GM23338 (cell line): Measurements from ENCODE around the gene NFATC3. TPM values are rescaled to one million over a fixed set of nuclear protein-coding genes. Genes with fewer than 3 reads are reported as not detected.

Experiments used
- ATAC-seq: fragments of 200-7000 bp; cut with Tn5 transposase; 3 replicates; pipeline ENCODE4 v1.9.1; 2020
- DNase-seq: peaks from one replicate; pipeline ENCODE4 v3.0.0-alpha.2; 2015; ENCODE audit warnings: low spot score
- H2AFZ ChIP-seq: fragments of 200-600 bp; sonication (generic); 2 replicates; pipeline ENCODE4 v1.8.0; 2016; ENCODE audit warnings: antibody characterized with exemption, mild to moderate bottlenecking, moderate library complexity
- H3F3A ChIP-seq: fragments of 200-600 bp; sonication (generic); replicated peaks from 2 replicates; pipeline ENCODE4 v1.8.0; 2017; ENCODE audit warnings: antibody characterized with exemption, mixed run types, low read depth
- H3K27ac ChIP-seq: fragments of 200-600 bp; sonication (generic); 2 replicates; pipeline ENCODE4 v1.6.1; 2016; ENCODE audit warnings: low read depth
- H3K27me3 ChIP-seq: fragments of 200-600 bp; sonication (generic); 2 replicates; pipeline ENCODE4 v1.8.0; 2016; ENCODE audit warnings: mild to moderate bottlenecking, mixed run types, moderate library complexity; ENCODE audit not compliant: insufficient read depth
- H3K36me3 ChIP-seq: fragments of 200-600 bp; sonication (generic); 2 replicates; pipeline ENCODE4 v1.8.0; 2016; ENCODE audit warnings: mild to moderate bottlenecking; ENCODE audit not compliant: insufficient read depth
- H3K4me1 ChIP-seq: fragments of 200-600 bp; sonication (generic); 2 replicates; pipeline ENCODE4 v1.8.0; 2016; ENCODE audit warnings: mild to moderate bottlenecking, moderate library complexity; ENCODE audit not compliant: insufficient read depth
- H3K4me2 ChIP-seq: fragments of 200-600 bp; sonication (generic); 2 replicates; pipeline ENCODE4 v1.7.1; 2017; ENCODE audit warnings: mixed run types
- H3K4me3 ChIP-seq: fragments of 200-600 bp; sonication (generic); 2 replicates; pipeline ENCODE4 v1.6.1; 2016; ENCODE audit warnings: mixed run types
- H3K79me2 ChIP-seq: fragments of 200-600 bp; sonication (generic); replicated peaks from 2 replicates; pipeline ENCODE4 v1.8.0; 2017; ENCODE audit warnings: mild to moderate bottlenecking; ENCODE audit not compliant: insufficient read depth
- H3K9me2 ChIP-seq: fragments of 200-600 bp; sonication (generic); 2 replicates; pipeline ENCODE4 v1.8.0; 2017; ENCODE audit not compliant: insufficient read depth
- H4K20me1 ChIP-seq: fragments of 200-600 bp; sonication (generic); replicated peaks from 2 replicates; pipeline ENCODE4 v1.8.0; 2017; ENCODE audit warnings: mild to moderate bottlenecking; ENCODE audit not compliant: insufficient read depth
- H3K27ac Mint-ChIP-seq: 2 replicates; pipeline ENCODE4 v1.8.0; 2020; ENCODE audit warnings: inconsistent platforms, mild to moderate bottlenecking, moderate library complexity, mixed read lengths
- H3K27me3 Mint-ChIP-seq: 3 replicates; pipeline ENCODE4 v1.8.0; 2022; ENCODE audit warnings: low read depth, mild to moderate bottlenecking, moderate library complexity, mixed read lengths, inconsistent platforms; ENCODE audit not compliant: insufficient read depth, poor library complexity
- H3K36me3 Mint-ChIP-seq: 3 replicates; pipeline ENCODE4 v1.8.0; 2021; ENCODE audit warnings: low read depth, mild to moderate bottlenecking, inconsistent platforms, moderate library complexity, mixed read lengths
- H3K4me1 Mint-ChIP-seq: 3 replicates; pipeline ENCODE4 v1.8.0; 2020; ENCODE audit warnings: mild to moderate bottlenecking, inconsistent platforms, mixed read lengths
- H3K4me3 Mint-ChIP-seq: 3 replicates; pipeline ENCODE4 v1.8.0; 2021; ENCODE audit warnings: moderate library complexity, mild to moderate bottlenecking, inconsistent platforms, mixed read lengths
- H3K9me3 Mint-ChIP-seq: 3 replicates; pipeline ENCODE4 v1.8.0; 2020; ENCODE audit warnings: moderate library complexity, mild to moderate bottlenecking, inconsistent platforms, mixed read lengths
- CREB1 ChIP-seq: fragments of 250-450 bp; sonication (Bioruptor Pico); IDR thresholded peaks from 2 replicates; pipeline ENCODE4 v1.5.0; 2020; ENCODE audit warnings: low read depth, mild to moderate bottlenecking, moderate library complexity
- EZH2 ChIP-seq: fragments of 200-600 bp; sonication (generic); IDR thresholded peaks from one replicate; pipeline ENCODE4 v1.8.0; 2017; ENCODE audit warnings: antibody characterized with exemption, mild to moderate bottlenecking, low read depth; ENCODE audit not compliant: unreplicated experiment
- POLR2AphosphoS5 ChIP-seq: IDR thresholded peaks from 2 replicates; pipeline ENCODE4 v1.6.1; 2016; ENCODE audit warnings: antibody characterized with exemption, low read depth
- REST ChIP-seq: IDR thresholded peaks from one replicate; pipeline ENCODE4 v1.6.1; 2018; ENCODE audit warnings: antibody characterized with exemption; ENCODE audit not compliant: unreplicated experiment
- ZNF331 ChIP-seq: fragments of 250-450 bp; sonication (Bioruptor Pico); IDR thresholded peaks from 2 replicates; pipeline ENCODE4 v1.5.0; 2020; ENCODE audit warnings: low read depth, mild to moderate bottlenecking, moderate library complexity
- ZNF462 ChIP-seq: fragments of 250-450 bp; sonication (Bioruptor Pico); IDR thresholded peaks from 2 replicates; pipeline ENCODE4 v1.5.0; 2020; ENCODE audit warnings: mild to moderate bottlenecking, moderate library complexity
- polyA plus RNA-seq: library from polyadenylated mRNA; unstranded; fragments of >200 nt; fragmentation: Nextera tagmentation; extraction: Ambion mirVana; gene quantifications from 2 replicates; pipeline ENCODE4 v1.2.1, GENCODE V29; 2016
- total RNA-seq: library from RNA; depleted of rRNA; stranded (reverse); fragments of >200 nt; shearing (Covaris generic); gene quantifications from 2 replicates; pipeline ENCODE4 v1.2.3, GENCODE V29; 2014

The NFATC3 gene
- total and polyA plus RNA-seq, 2 experiments from 2014 or later, result 9.2 to 40.9 TPM

- no peaks in the 10 kb centered on the region for H3K36me3 ChIP-seq
- no peak for ATAC-seq
- H2AFZ ChIP-seq, result no peak overlapping the region
- no peaks in the 10 kb centered on the region for H3K9me2 ChIP-seq
- no peaks in the 10 kb centered on the region for H3K9me3 Mint-ChIP-seq
- no peak overlapping the region for H3K4me3 Mint-ChIP-seq
- H3K27me3 Mint-ChIP-seq, result no peaks in the 10 kb centered on the region
- peaks cover 2% of the 10 kb centered on the region; the same call in 1 of the 2 replicates for H4K20me1 ChIP-seq
- H3K27ac ChIP-seq, result no peak overlapping the region
- no peak overlapping the region for H3K27ac Mint-ChIP-seq
- no peak overlapping the region for H3K4me2 ChIP-seq
- no peaks in the 10 kb centered on the region for H3K4me1 Mint-ChIP-seq
- no peaks in the 10 kb centered on the region for H3K4me1 ChIP-seq
- no peaks in the 10 kb centered on the region for H3K27me3 ChIP-seq
- H3F3A ChIP-seq, result no peaks in the 10 kb centered on the region
- H3K79me2 ChIP-seq, result no peaks in the 10 kb centered on the region; the same call in 1 of the 2 replicates
- TF ChIP-seq REST, result no peak
- no peak for TF ChIP-seq ZNF331 (CRISPR knock-in tag)
- no peak for TF ChIP-seq EZH2
- no peak for TF ChIP-seq CREB1 (CRISPR knock-in tag)
- no peak for TF ChIP-seq ZNF462
- TF ChIP-seq POLR2AphosphoS5, result no peak
- no peak for DNase-seq
- no peaks in the 10 kb centered on the region for H3K36me3 Mint-ChIP-seq
- H3K4me3 ChIP-seq, result no peak overlapping the region
Measured at GRCh38 chr16:68206245-68206644, 121.1 kb downstream of the NFATC3 start.
